GM18498 (cell line): ENCODE data around the gene PRICKLE4.

Experiments used
- ATAC-seq: cut with Tn5 transposase; IDR thresholded peaks from one replicate; pipeline ENCODE4 v1.9.1; 2021; ENCODE audit warnings: mild to moderate bottlenecking, moderate library complexity; ENCODE audit not compliant: unreplicated experiment

Gene PRICKLE4

DNA sequence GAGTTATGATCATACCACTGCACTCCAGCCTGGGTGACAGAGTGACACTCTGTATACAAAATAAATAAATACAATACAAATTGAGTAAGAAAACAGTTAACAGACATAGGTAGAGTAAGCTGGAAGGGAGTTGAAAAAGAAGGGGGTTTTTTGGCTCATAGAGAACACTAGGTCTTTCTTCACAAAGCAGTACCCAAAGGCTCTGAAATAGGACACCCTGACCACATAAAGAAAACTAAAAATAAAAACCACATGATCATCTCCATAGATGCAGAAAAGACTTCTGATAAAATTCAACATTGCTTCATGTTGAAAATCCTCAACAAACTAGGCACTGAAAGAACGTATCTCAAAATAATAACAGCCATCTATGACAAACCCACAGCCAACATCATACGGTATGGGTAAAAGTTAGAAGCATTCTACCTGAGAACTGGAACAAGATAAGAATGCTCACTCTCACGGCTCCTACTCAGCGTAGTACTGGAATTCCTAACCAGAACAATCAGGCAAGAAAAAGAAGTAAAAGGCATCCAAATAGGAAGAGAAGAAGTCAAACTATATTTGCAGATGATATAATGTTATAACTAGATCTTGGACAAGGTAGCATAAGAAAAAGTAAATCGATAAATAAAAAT lies 55.6 kb downstream of the PRICKLE4 start:
- no peak for ATAC-seq

DNA sequence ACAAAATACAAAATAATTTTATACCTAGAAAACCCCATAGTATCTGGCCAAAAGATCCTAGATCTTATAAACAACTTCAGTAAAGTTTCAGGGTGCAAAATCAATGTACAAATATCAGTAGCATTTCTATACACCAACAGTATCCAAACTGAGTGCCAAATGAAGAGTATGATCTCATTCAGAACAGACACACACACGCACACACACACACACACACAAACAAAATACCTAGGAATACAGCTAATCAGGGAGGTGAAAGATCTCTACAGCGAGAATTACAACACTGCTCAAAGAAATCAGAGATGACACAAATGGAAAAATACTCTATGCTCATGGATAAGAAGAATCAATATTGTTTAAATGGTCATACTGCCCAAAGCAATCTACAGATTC lies 56.1 kb downstream of the PRICKLE4 start:
- ATAC-seq, result no peak
